Retinal pigment epithelial cell (primary cell): ENCODE measurements around the gene PPIH.
A peak's percentile ranks its signal among the peaks of the same experiment; 100 is the strongest.
"Not testable (repeated sequence)": the region's sequence is repeated elsewhere in the genome, so short reads cannot be mapped to it uniquely, and the experiment has no call there.

Experiments used
- DNase-seq: peaks from one replicate; pipeline ENCODE4 v3.0.0-alpha.2; 2010; ENCODE audit warnings: low read depth
- H3K4me3 ChIP-seq: 2 replicates; pipeline ENCODE4 v1.5.1; 2011; ENCODE audit warnings: mild to moderate bottlenecking, low read length, control low read depth, moderate library complexity
- CTCF ChIP-seq: conservative IDR thresholded peaks from 2 replicates; pipeline ENCODE4 v1.5.1; 2011; ENCODE audit warnings: low read depth, low read length, control low read depth, inconsistent platforms

PPIH gene

GRCh38 chr1:42675467-42675866 lies 17.2 kb downstream of the PPIH start:
- no peak for DNase-seq
- no peak for TF ChIP-seq CTCF
- no peak overlapping the region for H3K4me3 ChIP-seq

DNA sequence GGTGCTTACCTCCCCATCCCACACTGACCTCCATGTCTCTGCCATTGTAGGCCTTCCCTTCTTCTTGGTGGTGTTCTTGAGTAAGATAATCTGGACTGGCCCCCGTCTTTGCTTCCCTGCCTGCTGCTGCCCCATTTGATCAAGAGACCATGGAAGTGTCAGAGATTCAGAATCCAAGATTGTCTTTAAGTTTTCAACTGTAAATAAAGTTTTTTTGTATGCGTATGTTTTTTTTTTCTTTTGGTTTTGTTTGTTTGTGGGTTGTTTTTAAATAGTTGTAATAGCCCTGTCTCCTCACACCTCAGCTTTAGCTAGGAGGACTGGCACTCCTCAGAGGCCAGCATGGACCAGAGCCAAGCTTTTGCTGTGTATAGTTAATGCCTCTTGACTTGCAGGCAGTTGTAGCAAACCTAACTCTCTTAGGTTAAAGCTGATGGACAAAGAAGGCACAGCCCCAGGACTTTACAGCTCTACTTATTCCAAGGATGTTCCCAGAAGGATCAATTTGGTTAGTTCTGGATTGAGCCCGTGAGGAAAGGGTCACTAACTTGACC lies 18.4 kb downstream of the PPIH start:
- DNase-seq = no peak
- no peak for TF ChIP-seq CTCF
- H3K4me3 ChIP-seq = no peak overlapping the region

- TF ChIP-seq CTCF = no peak
- H3K4me3 ChIP-seq = no peak overlapping the region
- DNase-seq = no peak
Observed at GRCh38 chr1:42679364-42679983, 21.3 kb downstream of the PPIH start.

GRCh38 chr1:42680055-42680454 lies 21.8 kb downstream of the PPIH start:
- no peak for DNase-seq
- TF ChIP-seq CTCF = no peak
- no peak overlapping the region for H3K4me3 ChIP-seq

- no peak for DNase-seq
- peak overlapping the region; percentile 88 for H3K4me3 ChIP-seq
- no peak for TF ChIP-seq CTCF
Observed at GRCh38 chr1:42680921-42681683, 22.9 kb downstream of the PPIH start.

GRCh38 chr1:42681741-42682483 lies 23.7 kb downstream of the PPIH start, which contains the start of gene YBX1:
TSS of gene YBX1 (plus strand) at chr1:42682418. CDS start at chr1:42682566, 148 bp downstream.
- TF ChIP-seq CTCF = no peak
- peak within 1 kb of the TSS; percentile 88 for H3K4me3 ChIP-seq
- DNase-seq = peak; percentile 97

- DNase-seq = not testable (repeated sequence)
- H3K4me3 ChIP-seq = peak overlapping the region; percentile 88
Observed at GRCh38 chr1:42682484-42682738, 24.2 kb downstream of the PPIH start.
